Stimulated activated CD8-positive, alpha-beta memory T cell treated with anti-CD3 and anti-CD28 coated beads, Interleukin-2, amount 100 ng/mL, for 1 hour (primary cell): ENCODE results near the gene PSMD10.

ENCODE experiments used
- DNase-seq, 2 donors: peaks; one replicate each; pipeline ENCODE4 v3.0.0-alpha.2; 2020; ENCODE audit warnings: low read depth in 2 of 2

Gene PSMD10

GRCh38 chrX:108072746-108073145 lies 18.6 kb downstream of the PSMD10 start:
- no peak for DNase-seq

GRCh38 chrX:108071578-108071977 lies 19.8 kb downstream of the PSMD10 start:
- DNase-seq: no peak

GRCh38 chrX:108070891-108071290 lies 20.5 kb downstream of the PSMD10 start:
- DNase-seq: no peak

- no peak for DNase-seq
These were observed 23.2 kb downstream of the PSMD10 start for GRCh38 chrX:108068121-108068520.

- DNase-seq: no peak
These were observed 26.7 kb downstream of the PSMD10 start for GRCh38 chrX:108064613-108065012.

- no peak for DNase-seq
These were observed 27.3 kb downstream of the PSMD10 start for GRCh38 chrX:108064001-108064400.

- DNase-seq: no peak
These were observed 31.5 kb downstream of the PSMD10 start for GRCh38 chrX:108059801-108060200.

- no peak for DNase-seq
These were observed 35.8 kb downstream of the PSMD10 start for GRCh38 chrX:108055546-108055945.

GRCh38 chrX:108053218-108053617 lies 38.1 kb downstream of the PSMD10 start:
- no peak for DNase-seq

- DNase-seq: no peak
These were observed 41.7 kb downstream of the PSMD10 start for GRCh38 chrX:108049649-108050048.

GRCh38 chrX:108044554-108045256 lies 46.6 kb downstream of the PSMD10 start, which contains the start of gene VSIG1:
Gene VSIG1 (plus strand): TSS chrX:108045065. CDS start chrX:108045131, 66 bp downstream.
- no peak for DNase-seq

GRCh38 chrX:108036298-108036973 lies 54.9 kb downstream of the PSMD10 start:
- DNase-seq: no peak

GRCh38 chrX:108034725-108035124 lies 56.6 kb downstream of the PSMD10 start:
- DNase-seq: no peak
